ENCODE results near the gene NCAPG. TPM values are rescaled to one million over a fixed set of nuclear protein-coding genes. Genes with fewer than 3 reads are reported as not detected.

Gene NCAPG
- total RNA-seq (2022; extraction: Qiagen RNA extraction), result 22.0 to 30.0 TPM (median 24.4 TPM) in 5 replicates

GRCh38 chr4:17810260-17811077 lies at the start of gene NCAPG, which contains the start of gene DCAF16:
Gene NCAPG, plus strand, starts transcription at chr4:17810979. Its CDS starts 99 bp downstream, at chr4:17811078.
Gene DCAF16, minus strand, starts transcription at chr4:17810757. Its CDS starts 6,616 bp downstream, at chr4:17804141.

GRCh38 chr4:17781300-17782287 lies 29.2 kb upstream of the NCAPG start, which contains the start of gene FAM184B:
Gene FAM184B, minus strand, starts transcription at chr4:17781621. Its CDS starts 322 bp downstream, at chr4:17781299.

Other genes starting within 250 kb of the NCAPG start
- gene LAP3, start 233.8 kb upstream of the NCAPG start, total RNA-seq (2022; extraction: Qiagen RNA extraction), result 32.2 to 47.0 TPM (median 33.0 TPM) in 5 replicates
- gene MED28, start 196.3 kb upstream of the NCAPG start, total RNA-seq (2022; extraction: Qiagen RNA extraction), result 29.1 to 49.2 TPM (median 30.6 TPM) in 5 replicates
- gene FAM184B, start 29.4 kb upstream of the NCAPG start, total RNA-seq (2022; extraction: Qiagen RNA extraction), result 0.01 to 0.02 TPM (median 0.02 TPM) in 5 replicates
- gene DCAF16, start 222 bp upstream of the NCAPG start, total RNA-seq (2022; extraction: Qiagen RNA extraction), result 4.4 to 8.1 TPM (median 6.1 TPM) in 5 replicates
- 2.8 to 5.5 TPM (median 4.7 TPM) in 5 replicates for gene LCORL, start 210.8 kb downstream of the NCAPG start, total RNA-seq (2022; extraction: Qiagen RNA extraction)